ENCODE results near the gene SLC38A10. TPM values are rescaled to one million over a fixed set of nuclear protein-coding genes. Genes with fewer than 3 reads are reported as not detected.

The SLC38A10 gene
- polyA plus RNA-seq, 1 donor from 2014 or later = 37.4 TPM

- no peaks in the 10 kb centered on the region for H3K9me3 ChIP-seq (ENCODE audit: low read length)
- H3K4me2 ChIP-seq (ENCODE audit: low read length) = no peak overlapping the region
- no peak overlapping the region for H3K27ac ChIP-seq (ENCODE audit: low read length)
- no peak overlapping the region for H3K9ac ChIP-seq (ENCODE audit: low read length)
- no peaks in the 10 kb centered on the region for H4K20me1 ChIP-seq (ENCODE audit: insufficient read depth)
- no peaks in the 10 kb centered on the region for H3K36me3 ChIP-seq (ENCODE audit: insufficient read depth, low read length)
- no peaks in the 10 kb centered on the region for H3K79me2 ChIP-seq (replicated peaks; ENCODE audit: insufficient read depth, low read length)
- no peaks in the 10 kb centered on the region for H3F3A ChIP-seq (ENCODE audit: insufficient read depth, low read length, poor library complexity, severe bottlenecking)
- H2AFZ ChIP-seq (ENCODE audit: low read depth, low read length) = no peak overlapping the region
- TF ChIP-seq CTCF (IDR thresholded peaks at IDR 0.05; ENCODE audit: poor library complexity, severe bottlenecking) (no peak), TAF1 (IDR thresholded peaks at IDR 0.05; ENCODE audit: low read depth) (no peak), EP300 (conservative IDR thresholded peaks at IDR 0.05; ENCODE audit: poor library complexity, severe bottlenecking) (no peak), POLR2AphosphoS5 (IDR thresholded peaks at IDR 0.05) (no peak), SMC3 (conservative IDR thresholded peaks at IDR 0.05; ENCODE audit: poor library complexity) (no peak), RAD21 (conservative IDR thresholded peaks at IDR 0.05) (no peak), MXI1 (conservative IDR thresholded peaks at IDR 0.05; ENCODE audit: poor library complexity, severe bottlenecking) (no peak), EZH2 (IDR thresholded peaks at IDR 0.05; ENCODE audit: borderline replicate concordance, insufficient read depth, low read length, poor library complexity, severe bottlenecking) (no peak)
- TF ChIP-seq, protein P1, sequence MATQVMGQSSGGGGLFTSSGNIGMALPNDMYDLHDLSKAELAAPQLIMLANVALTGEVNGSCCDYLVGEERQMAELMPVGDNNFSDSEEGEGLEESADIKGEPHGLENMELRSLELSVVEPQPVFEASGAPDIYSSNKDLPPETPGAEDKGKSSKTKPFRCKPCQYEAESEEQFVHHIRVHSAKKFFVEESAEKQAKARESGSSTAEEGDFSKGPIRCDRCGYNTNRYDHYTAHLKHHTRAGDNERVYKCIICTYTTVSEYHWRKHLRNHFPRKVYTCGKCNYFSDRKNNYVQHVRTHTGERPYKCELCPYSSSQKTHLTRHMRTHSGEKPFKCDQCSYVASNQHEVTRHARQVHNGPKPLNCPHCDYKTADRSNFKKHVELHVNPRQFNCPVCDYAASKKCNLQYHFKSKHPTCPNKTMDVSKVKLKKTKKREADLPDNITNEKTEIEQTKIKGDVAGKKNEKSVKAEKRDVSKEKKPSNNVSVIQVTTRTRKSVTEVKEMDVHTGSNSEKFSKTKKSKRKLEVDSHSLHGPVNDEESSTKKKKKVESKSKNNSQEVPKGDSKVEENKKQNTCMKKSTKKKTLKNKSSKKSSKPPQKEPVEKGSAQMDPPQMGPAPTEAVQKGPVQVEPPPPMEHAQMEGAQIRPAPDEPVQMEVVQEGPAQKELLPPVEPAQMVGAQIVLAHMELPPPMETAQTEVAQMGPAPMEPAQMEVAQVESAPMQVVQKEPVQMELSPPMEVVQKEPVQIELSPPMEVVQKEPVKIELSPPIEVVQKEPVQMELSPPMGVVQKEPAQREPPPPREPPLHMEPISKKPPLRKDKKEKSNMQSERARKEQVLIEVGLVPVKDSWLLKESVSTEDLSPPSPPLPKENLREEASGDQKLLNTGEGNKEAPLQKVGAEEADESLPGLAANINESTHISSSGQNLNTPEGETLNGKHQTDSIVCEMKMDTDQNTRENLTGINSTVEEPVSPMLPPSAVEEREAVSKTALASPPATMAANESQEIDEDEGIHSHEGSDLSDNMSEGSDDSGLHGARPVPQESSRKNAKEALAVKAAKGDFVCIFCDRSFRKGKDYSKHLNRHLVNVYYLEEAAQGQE (IDR thresholded peaks at IDR 0.05; ENCODE audit: borderline replicate concordance) = no peak
- H3K9me2 ChIP-seq (ENCODE audit: insufficient read depth, low read length) = no peaks in the 10 kb centered on the region
- H3K27me3 ChIP-seq (ENCODE audit: insufficient read depth, low read depth, low read length) = no peaks in the 10 kb centered on the region
- H3K4me3 ChIP-seq (ENCODE audit: low read length) = no peak overlapping the region
These were observed 30.5 kb downstream of the SLC38A10 start for GRCh38 chr17:81264640-81265039.

- no peak overlapping the region for H3K27ac ChIP-seq (ENCODE audit: low read length)
- H3K9me3 ChIP-seq (ENCODE audit: low read length) = no peaks in the 10 kb centered on the region
- H4K20me1 ChIP-seq (ENCODE audit: insufficient read depth) = no peaks in the 10 kb centered on the region
- TF ChIP-seq, protein P1 (IDR thresholded peaks at IDR 0.05; ENCODE audit: borderline replicate concordance) = no peak
- TF ChIP-seq RAD21 (conservative IDR thresholded peaks at IDR 0.05) = no peak
- no peak for TF ChIP-seq MXI1 (conservative IDR thresholded peaks at IDR 0.05; ENCODE audit: poor library complexity, severe bottlenecking)
- no peaks in the 10 kb centered on the region for H3K36me3 ChIP-seq (ENCODE audit: insufficient read depth, low read length)
- no peak overlapping the region for H3K4me2 ChIP-seq (ENCODE audit: low read length)
- H3F3A ChIP-seq (ENCODE audit: insufficient read depth, low read length, poor library complexity, severe bottlenecking) = no peaks in the 10 kb centered on the region
- no peaks in the 10 kb centered on the region for H3K27me3 ChIP-seq (ENCODE audit: insufficient read depth, low read depth, low read length)
- H3K79me2 ChIP-seq (replicated peaks; ENCODE audit: insufficient read depth, low read length) = no peaks in the 10 kb centered on the region
- H2AFZ ChIP-seq (ENCODE audit: low read depth, low read length) = no peak overlapping the region
- no peak overlapping the region for H3K4me3 ChIP-seq (ENCODE audit: low read length)
- no peak overlapping the region for H3K9ac ChIP-seq (ENCODE audit: low read length)
- H3K9me2 ChIP-seq (ENCODE audit: insufficient read depth, low read length) = no peaks in the 10 kb centered on the region
These were observed 31.5 kb downstream of the SLC38A10 start for GRCh38 chr17:81263371-81264181.
